Adipocyte (in vitro differentiated cells): ENCODE results near the gene CLEC16A.

ENCODE experiments used
- DNase-seq: peaks from one replicate; pipeline ENCODE4 v3.0.0-alpha.2; 2015; ENCODE audit warnings: low read depth
- H3K27me3 ChIP-seq: replicated peaks from 2 replicates; pipeline ENCODE4 v1.7.0; 2013; ENCODE audit warnings: mild to moderate bottlenecking, low read length, moderate library complexity; ENCODE audit not compliant: control insufficient read depth, insufficient read depth
- H3K36me3 ChIP-seq: 2 replicates; pipeline ENCODE4 v1.7.0; 2013; ENCODE audit warnings: low read length, mild to moderate bottlenecking, moderate library complexity; ENCODE audit not compliant: control insufficient read depth, insufficient read depth, severe bottlenecking
- H3K4me1 ChIP-seq: 2 replicates; pipeline ENCODE4 v1.7.0; 2013; ENCODE audit warnings: mild to moderate bottlenecking, low read length, moderate library complexity; ENCODE audit not compliant: control insufficient read depth, insufficient read depth
- H3K4me3 ChIP-seq: 2 replicates; pipeline ENCODE4 v1.7.0; 2013; ENCODE audit warnings: mild to moderate bottlenecking, low read length, moderate library complexity
- H3K9ac ChIP-seq: 2 replicates; pipeline ENCODE4 v1.7.0; 2013; ENCODE audit warnings: mild to moderate bottlenecking, low read length, moderate library complexity
- H3K9me3 ChIP-seq: 2 replicates; pipeline ENCODE4 v1.7.0; 2013; ENCODE audit warnings: mild to moderate bottlenecking, low read length, moderate library complexity; ENCODE audit not compliant: control insufficient read depth

Gene CLEC16A

DNA sequence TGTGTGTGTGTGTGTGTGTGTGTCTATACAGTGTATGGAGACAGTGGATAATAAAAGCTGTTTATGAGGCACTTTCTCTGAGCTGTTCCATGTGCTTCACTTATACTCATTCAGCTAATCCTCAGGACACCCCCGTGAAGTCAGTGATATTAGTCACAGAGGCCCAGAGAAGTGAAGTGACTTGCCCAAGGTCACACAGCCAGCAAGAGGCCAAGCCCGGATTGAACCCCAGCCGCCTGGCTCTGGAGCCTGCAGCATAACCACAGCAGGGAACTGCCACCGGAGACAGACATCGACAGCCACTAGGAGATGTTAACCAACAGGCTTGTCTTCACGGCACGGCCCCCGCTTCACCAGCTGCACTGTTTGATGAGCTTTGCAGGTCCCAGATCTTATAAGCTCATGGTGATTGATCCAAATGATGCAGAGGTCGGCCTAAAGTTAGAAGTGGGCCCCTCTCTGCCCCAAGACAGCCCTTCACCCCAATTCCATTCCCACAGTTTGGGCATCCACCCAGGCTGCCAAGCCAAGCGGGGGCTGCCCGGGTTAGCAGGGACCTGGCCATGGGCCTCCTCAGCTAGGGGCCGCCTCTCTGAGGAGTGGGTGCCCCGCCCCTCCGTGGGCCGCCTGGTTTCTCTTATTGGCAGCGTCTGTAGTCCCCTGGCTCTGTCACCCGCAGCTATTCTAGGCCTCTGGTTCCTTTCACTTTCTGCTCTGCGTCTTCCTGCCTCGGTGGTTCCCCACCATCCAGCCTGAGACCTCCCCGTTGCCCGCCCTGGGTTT is 280.7 kb downstream of the CLEC16A start:
- H3K4me3 ChIP-seq, result no peak overlapping the region
- H3K27me3 ChIP-seq, result no peaks in the 10 kb centered on the region
- no peaks in the 10 kb centered on the region for H3K4me1 ChIP-seq
- peak overlapping the region; percentile 45 for H3K9ac ChIP-seq
- no peaks in the 10 kb centered on the region for H3K9me3 ChIP-seq
- no peaks in the 10 kb centered on the region for H3K36me3 ChIP-seq
- no peak for DNase-seq

DNA sequence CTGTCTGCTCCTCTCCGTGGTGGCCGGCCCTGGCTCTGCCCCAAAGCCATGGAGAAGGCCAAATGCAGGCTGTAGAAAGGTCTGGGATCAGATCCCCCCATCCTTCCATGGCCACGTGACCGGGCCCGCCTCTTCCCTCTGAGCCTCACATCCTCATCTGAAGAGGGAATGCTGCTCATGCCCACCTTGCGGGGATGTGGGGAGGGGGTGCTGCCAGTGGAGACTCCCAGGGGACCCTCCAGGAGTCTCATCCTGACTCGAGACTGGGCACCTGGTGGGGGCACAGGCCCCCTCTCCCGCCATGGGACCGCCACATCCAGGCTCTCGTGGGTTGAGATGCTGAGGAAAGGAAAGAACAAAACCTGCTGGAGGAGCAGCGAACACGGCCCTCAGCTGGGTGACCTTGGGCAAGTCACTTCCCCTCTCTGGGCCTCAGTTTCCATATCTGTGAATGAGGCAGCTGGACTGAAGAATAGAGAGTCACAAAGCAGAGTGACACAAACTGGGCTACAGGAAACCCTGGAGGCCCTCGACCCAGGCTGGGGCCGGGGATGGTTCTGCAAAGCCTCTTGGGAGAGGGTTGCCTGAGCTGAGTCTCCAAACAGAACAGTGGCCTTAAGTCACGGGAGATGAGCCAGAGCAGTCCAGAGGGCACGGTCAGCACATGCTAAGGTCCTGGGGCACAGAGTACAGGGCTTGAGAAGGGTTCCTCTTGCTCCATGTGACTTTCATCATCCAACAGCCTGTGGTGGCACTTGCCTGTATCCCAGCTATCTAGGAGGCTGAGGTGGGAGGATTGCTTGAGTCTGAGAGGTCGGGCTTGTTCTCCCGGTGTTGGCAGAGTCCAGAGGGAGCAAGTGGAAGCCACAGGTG is 281.5 kb downstream of the CLEC16A start:
- no peak for DNase-seq
- H3K9me3 ChIP-seq, result no peaks in the 10 kb centered on the region
- no peaks in the 10 kb centered on the region for H3K36me3 ChIP-seq
- H3K27me3 ChIP-seq, result no peaks in the 10 kb centered on the region
- H3K9ac ChIP-seq, result peak overlapping the region; percentile 45
- no peak overlapping the region for H3K4me3 ChIP-seq
- H3K4me1 ChIP-seq, result no peaks in the 10 kb centered on the region

DNA sequence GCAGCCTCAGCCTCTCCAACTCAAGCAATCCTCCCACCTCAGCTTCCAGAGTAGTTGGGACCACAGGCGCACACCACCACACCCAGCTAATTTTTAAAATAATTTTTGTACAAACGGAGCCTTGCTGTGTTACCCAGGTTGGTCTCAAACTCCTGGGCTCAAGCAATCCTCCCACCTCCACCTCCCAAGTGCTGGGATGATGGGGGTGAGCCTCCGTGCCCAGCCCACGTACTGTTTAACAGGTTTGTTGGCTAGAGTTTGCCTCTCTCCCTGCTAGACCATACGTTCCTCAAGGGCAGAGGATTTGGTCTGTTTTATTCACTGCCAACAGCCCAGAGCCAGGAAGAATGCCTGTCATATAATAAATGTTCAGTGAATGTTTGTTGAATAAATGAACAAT is 285.1 kb downstream of the CLEC16A start:
- no peaks in the 10 kb centered on the region for H3K36me3 ChIP-seq
- no peaks in the 10 kb centered on the region for H3K27me3 ChIP-seq
- H3K4me3 ChIP-seq, result no peak overlapping the region
- H3K9ac ChIP-seq, result no peak overlapping the region
- no peaks in the 10 kb centered on the region for H3K9me3 ChIP-seq
- no peaks in the 10 kb centered on the region for H3K4me1 ChIP-seq
- DNase-seq, result no peak

DNA sequence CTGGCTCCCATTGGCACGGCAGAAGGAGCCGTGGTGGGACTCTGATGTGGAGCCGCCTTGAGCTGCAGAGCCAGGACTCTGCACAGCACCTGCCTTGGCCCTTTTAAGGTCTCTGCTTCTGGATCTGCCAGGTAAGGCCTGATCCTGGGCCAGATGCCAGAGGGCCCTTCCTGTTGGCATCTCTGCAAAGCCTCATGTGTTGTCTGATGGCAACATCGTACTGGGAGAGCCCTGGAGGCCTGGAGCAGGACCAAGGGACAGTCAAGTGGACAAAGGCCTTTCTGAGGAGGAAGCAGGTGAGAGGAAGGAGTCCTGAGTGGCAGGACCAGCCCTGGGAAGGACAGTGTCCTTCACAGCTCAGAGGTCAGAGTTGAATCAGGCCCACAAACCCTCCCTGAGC is 285.5 kb downstream of the CLEC16A start:
- no peaks in the 10 kb centered on the region for H3K36me3 ChIP-seq
- H3K4me1 ChIP-seq, result no peaks in the 10 kb centered on the region
- H3K9me3 ChIP-seq, result no peaks in the 10 kb centered on the region
- no peak overlapping the region for H3K4me3 ChIP-seq
- no peak for DNase-seq
- H3K9ac ChIP-seq, result no peak overlapping the region
- H3K27me3 ChIP-seq, result no peaks in the 10 kb centered on the region

DNA sequence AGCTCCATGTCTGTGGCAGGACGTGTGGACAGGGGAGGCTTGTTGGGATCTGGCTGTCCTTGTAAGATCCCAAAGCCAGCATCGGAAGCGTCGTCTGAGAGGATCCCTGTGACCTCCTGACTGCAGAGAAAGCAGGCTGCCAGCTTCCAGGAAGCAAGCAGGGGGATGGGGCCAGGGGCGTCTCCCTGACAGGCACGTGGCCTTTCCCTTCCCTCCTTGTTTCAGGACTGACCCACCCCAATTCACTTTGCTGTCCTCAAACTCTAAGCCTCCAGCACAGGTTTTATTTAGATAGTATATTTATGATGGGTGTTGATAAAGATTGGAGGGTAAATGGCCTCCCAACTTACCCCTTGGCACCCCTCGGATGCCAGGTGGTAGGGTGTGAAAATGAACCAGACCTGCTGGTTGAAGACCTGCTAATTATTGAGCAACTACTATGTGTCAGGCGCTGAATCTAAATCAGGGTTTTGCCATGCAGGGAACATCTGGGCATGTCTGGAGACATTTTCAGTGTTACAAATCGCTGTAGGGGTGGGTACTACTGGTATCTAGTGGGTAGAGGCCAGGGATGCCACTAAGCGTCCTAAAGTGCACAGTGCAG is 287.1 kb downstream of the CLEC16A start:
- H3K27me3 ChIP-seq, result no peaks in the 10 kb centered on the region
- no peak overlapping the region for H3K4me3 ChIP-seq
- no peak overlapping the region for H3K9ac ChIP-seq
- no peak for DNase-seq
- no peaks in the 10 kb centered on the region for H3K9me3 ChIP-seq
- H3K4me1 ChIP-seq, result no peaks in the 10 kb centered on the region
- no peaks in the 10 kb centered on the region for H3K36me3 ChIP-seq
